ENCODE measurements around the gene SHROOM4.

SHROOM4 gene

GRCh38 chrX:50779694-50780093 is 34.3 kb downstream of the SHROOM4 start:
- TF ChIP-seq CTCF (conservative IDR thresholded peaks at IDR 0.05), result no peak
- H3K27ac ChIP-seq, result no peak overlapping the region

GRCh38 chrX:50778272-50778671 is 35.7 kb downstream of the SHROOM4 start:
- no peak overlapping the region for H3K27ac ChIP-seq
- TF ChIP-seq CTCF (conservative IDR thresholded peaks at IDR 0.05), result no peak

- H3K27ac ChIP-seq, result no peak overlapping the region
- no peak for TF ChIP-seq CTCF (conservative IDR thresholded peaks at IDR 0.05)
Measured at GRCh38 chrX:50776248-50776647, 37.7 kb downstream of the SHROOM4 start.

GRCh38 chrX:50771382-50771781 is 42.6 kb downstream of the SHROOM4 start:
- no peak overlapping the region for H3K27ac ChIP-seq
- TF ChIP-seq CTCF (conservative IDR thresholded peaks at IDR 0.05), result no peak

- TF ChIP-seq CTCF (conservative IDR thresholded peaks at IDR 0.05), result no peak
- no peak overlapping the region for H3K27ac ChIP-seq
Measured at GRCh38 chrX:50770702-50771101, 43.3 kb downstream of the SHROOM4 start.

- no peak for TF ChIP-seq CTCF (conservative IDR thresholded peaks at IDR 0.05)
- H3K27ac ChIP-seq, result no peak overlapping the region
Measured at GRCh38 chrX:50769389-50770063, 44.5 kb downstream of the SHROOM4 start.

GRCh38 chrX:50768801-50769200 is 45.2 kb downstream of the SHROOM4 start:
- no peak for TF ChIP-seq CTCF (conservative IDR thresholded peaks at IDR 0.05)
- no peak overlapping the region for H3K27ac ChIP-seq

Data from VCaP (cell line).